HG02938 (cell line): ENCODE data around the gene TAPBPL.
"Not testable (repeated sequence)": the region's sequence is repeated elsewhere in the genome, so short reads cannot be mapped to it uniquely, and the experiment has no call there.

Source experiments
- ATAC-seq: cut with Tn5 transposase; IDR thresholded peaks from one replicate; pipeline ENCODE4 v1.9.1; 2021; ENCODE audit warnings: mild to moderate bottlenecking, moderate library complexity; ENCODE audit not compliant: unreplicated experiment

TAPBPL gene

GRCh38 chr12:6489449-6489848 lies 37.6 kb downstream of the TAPBPL start:
- no peak for ATAC-seq

- ATAC-seq = not testable (repeated sequence)
Observed at GRCh38 chr12:6490673-6491072, 38.8 kb downstream of the TAPBPL start.

- peak; percentile 62 for ATAC-seq
Observed at GRCh38 chr12:6492838-6493496, 41.1 kb downstream of the TAPBPL start, which contains the start of gene MRPL51. Gene MRPL51, minus strand, starts transcription at chr12:6493262. Its CDS starts 126 bp downstream, at chr12:6493136.

- ATAC-seq = peak; percentile 80
Observed at GRCh38 chr12:6493497-6494257, 41.8 kb downstream of the TAPBPL start, which contains the start of gene NCAPD2. Gene NCAPD2, plus strand, starts transcription at chr12:6494102. Its CDS starts 997 bp downstream, at chr12:6495099.

- ATAC-seq = no peak
Observed at GRCh38 chr12:6494258-6494743, 42.5 kb downstream of the TAPBPL start.

GRCh38 chr12:6494968-6495367 lies 43.1 kb downstream of the TAPBPL start:
- ATAC-seq = no peak

GRCh38 chr12:6497291-6497690 lies 45.4 kb downstream of the TAPBPL start:
- not testable (repeated sequence) for ATAC-seq

- ATAC-seq = no peak
Observed at GRCh38 chr12:6500466-6500865, 48.6 kb downstream of the TAPBPL start.

GRCh38 chr12:6507102-6507998 lies 55.5 kb downstream of the TAPBPL start:
- no peak for ATAC-seq

GRCh38 chr12:6508087-6508486 lies 56.2 kb downstream of the TAPBPL start:
- no peak for ATAC-seq
